LHCN-M2 (cell line): ENCODE measurements around the gene SEPTIN12. TPM values are rescaled to one million over a fixed set of nuclear protein-coding genes. Genes with fewer than 3 reads are reported as not detected.

Source experiments
- DNase-seq: peaks from one replicate; pipeline ENCODE4 v3.0.0-alpha.2; 2012; ENCODE audit warnings: low read depth
- total RNA-seq: library from RNA; depleted of rRNA; stranded (reverse); fragments of >200 nt; gene quantifications from 2 replicates; pipeline ENCODE4 v1.2.3, GENCODE V29; 2014; rRNA removed

SEPTIN12 gene
- total RNA-seq, 1 experiment from 2014 or later, result not detected

GRCh38 chr16:4733747-4734062 lies 54.4 kb downstream of the SEPTIN12 start:
- DNase-seq, result no peak

GRCh38 chr16:4733211-4733742 lies 54.9 kb downstream of the SEPTIN12 start:
- no peak for DNase-seq

- DNase-seq, result no peak
Measured at GRCh38 chr16:4729876-4730275, 58.3 kb downstream of the SEPTIN12 start.

- DNase-seq, result no peak
Measured at GRCh38 chr16:4728676-4729075, 59.5 kb downstream of the SEPTIN12 start.

Other genes starting within 250 kb of the SEPTIN12 start
- 19.5 and 24.9 TPM in 2 replicates for gene CDIP1, start 249.6 kb downstream of the SEPTIN12 start, total RNA-seq
- 0.06 TPM in 1 of 2 replicates, not detected in the other for gene C16orf96, start 232.0 kb downstream of the SEPTIN12 start, total RNA-seq
- 4.5 and 7.7 TPM in 2 replicates for gene UBALD1, start 173.5 kb downstream of the SEPTIN12 start, total RNA-seq
- 25.5 and 26.6 TPM in 2 replicates for gene MGRN1, start 163.5 kb downstream of the SEPTIN12 start, total RNA-seq
- 38.9 and 40.4 TPM in 2 replicates for gene NUDT16L1, start 94.8 kb downstream of the SEPTIN12 start, total RNA-seq
- gene ANKS3, start 54.1 kb downstream of the SEPTIN12 start, total RNA-seq, result 14.4 and 17.9 TPM in 2 replicates
- 0.06 and 0.98 TPM in 2 replicates for gene DNAAF8, start 53.8 kb downstream of the SEPTIN12 start, total RNA-seq
- gene ZNF500, start 21.2 kb downstream of the SEPTIN12 start, total RNA-seq, result 10.9 and 11.8 TPM in 2 replicates
- not detected in 2 replicates for gene SMIM22, start 7.0 kb upstream of the SEPTIN12 start, total RNA-seq
- gene ROGDI, start 14.3 kb upstream of the SEPTIN12 start, total RNA-seq, result 17.8 and 25.8 TPM in 2 replicates
- 38.3 and 52.8 TPM in 2 replicates for gene GLYR1, start 58.9 kb upstream of the SEPTIN12 start, total RNA-seq
- 27.6 and 28.1 TPM in 2 replicates for gene UBN1, start 59.1 kb upstream of the SEPTIN12 start, total RNA-seq
- gene PPL, start 148.8 kb upstream of the SEPTIN12 start, total RNA-seq, result 0.13 and 0.86 TPM in 2 replicates
- not detected in 2 replicates for gene SEC14L5, start 170.0 kb upstream of the SEPTIN12 start, total RNA-seq
- gene NAGPA, start 245.6 kb upstream of the SEPTIN12 start, total RNA-seq, result 33.7 and 57.6 TPM in 2 replicates